Transverse colon (tissue), 4 donors: ENCODE data around the gene PRR5L. TPM values are rescaled to one million over a fixed set of nuclear protein-coding genes. Genes with fewer than 3 reads are reported as not detected.
A peak's percentile ranks its signal among the peaks of the same experiment; 100 is the strongest.
"Not testable (repeated sequence)": the region's sequence is repeated elsewhere in the genome, so short reads cannot be mapped to it uniquely, and the experiment has no call there.

ENCODE experiments used
- DNase-seq: peaks from one replicate; pipeline ENCODE4 v3.0.0-alpha.2; 2019
- H3K27ac ChIP-seq, 4 donors: fragments of 200-600 bp; sonication (generic); 2 replicates each; pipeline ENCODE4 v1.5.1; 2016 to 2018; ENCODE audit warnings: inconsistent platforms in 4 of 4
- H3K27me3 ChIP-seq: fragments of 200-600 bp; sonication (generic); 2 replicates; pipeline ENCODE4 v1.5.1; 2017; ENCODE audit warnings: inconsistent platforms
- H3K36me3 ChIP-seq, 4 donors: fragments of 200-600 bp; sonication (generic); 2 replicates each; pipeline ENCODE4 v1.5.1; 2017 to 2019; ENCODE audit warnings: inconsistent platforms in 4 of 4
- H3K4me1 ChIP-seq, 4 donors: fragments of 200-600 bp; sonication (generic); 2 replicates each; pipeline ENCODE4 v1.5.1; 2017 to 2020; ENCODE audit warnings: inconsistent platforms in 4 of 4
- H3K4me3 ChIP-seq, 4 donors: fragments of 200-600 bp; sonication (generic); 1 replicate in 1 of 4; 2 replicates in 3 of 4; pipeline versions ENCODE4 v1.5.1 to v1.6.1; 2017 to 2019; ENCODE audit warnings: inconsistent platforms in 4 of 4
- H3K9me3 ChIP-seq, 2 donors: fragments of 200-600 bp; sonication (generic); 2 replicates each; pipeline ENCODE4 v1.5.1; 2017 to 2019; ENCODE audit warnings: inconsistent platforms in 2 of 2
- CTCF ChIP-seq, 5 experiments: fragments of 200-600 bp in 3 of 5; fragments of 450-650 bp in 2 of 5; sonication (generic) in 3 of 5; IDR thresholded peaks; 1 replicate in 2 of 5; 2 replicates in 3 of 5; pipeline ENCODE4 v1.5.1; 2016 to 2017; ENCODE audit warnings: antibody characterized with exemption in 5 of 5, inconsistent platforms in 3 of 5, mild to moderate bottlenecking in 2 of 5, moderate library complexity in 1 of 5
- EP300 ChIP-seq: sonication (generic); formaldehyde crosslinking; IDR thresholded peaks from one replicate; pipeline ENCODE4 v1.6.1; 2017; ENCODE audit warnings: antibody characterized with exemption, low read depth
- POLR2A ChIP-seq: fragments of 450-650 bp; IDR thresholded peaks from one replicate; pipeline ENCODE4 v1.6.1; 2016; ENCODE audit warnings: antibody characterized with exemption, mild to moderate bottlenecking, moderate library complexity
- POLR2AphosphoS5 ChIP-seq, 3 donors: sonication (generic); formaldehyde crosslinking; IDR thresholded peaks; one replicate each; pipeline ENCODE4 v1.6.1; 2016; ENCODE audit warnings: antibody characterized with exemption in 3 of 3
- WGBS, 2 donors: methylation state at CpG; one replicate each; pipeline ENCODE4 v1.1.5; 2018; ENCODE audit warnings: low coverage in 1 of 2; 5-methylcytosine and 5-hydroxymethylcytosine counted together
- in situ Hi-C, 4 donors: fragments of 200-750 bp; cut with MboI; loops; one replicate each; pipeline versions ENCODE4 v1.15.0 to v1.15.1; 2017; ENCODE audit warnings: low sequenced_read_pairs in 3 of 4, low pct_ligation_motif_present in 1 of 4, low pct_unique_long_range_greater_than_20kb in 1 of 4
- intact Hi-C: fragments of 100-400 bp; cut with DNase I; formaldehyde crosslinking; loops from one replicate; pipeline ENCODE4 v1.15.1; 2023; ENCODE audit warnings: low total_unique reads
- total RNA-seq, 4 donors: library from RNA; depleted of rRNA; stranded (reverse); fragments of >200 nt; gene quantifications; one replicate each; pipeline ENCODE4 v1.1.0, GENCODE V29; 2016

Gene PRR5L
- total RNA-seq, 4 donors from 2014 or later: 203 to 418 (median 251) TPM

GRCh38 chr11:36314434-36314767, 18.3 kb downstream of the PRR5L start:
- in situ Hi-C loops: no loop called here
- Histone ChIP-seq H3K27me3 (no peaks in the 10 kb centered on the region), H3K4me1 (peaks cover 3 to 65% (median 28%) of the 10 kb centered on the region in 4 donors), H3K4me3 (no peak overlapping the region), H3K9me3 (no peaks in the 10 kb centered on the region), H3K36me3 (no peaks in the 10 kb centered on the region), H3K27ac (peak overlapping the region in 2 of 4 donors; percentile 2 to 19)
- TF ChIP-seq CTCF (IDR thresholded peaks at IDR 0.05) (no peak), POLR2AphosphoS5 (IDR thresholded peaks at IDR 0.05) (no peak), POLR2A (no peak), EP300 (no peak)
- intact Hi-C loops: no loop called here
- no peak for DNase-seq
- 66 to 100% methylated on average over 1 to 6 of the region's 6 CpGs for WGBS, 2 donors

- peak overlapping the region; percentile 43 to 71 (median 71) for H3K27ac ChIP-seq
Measured at GRCh38 chr11:36316049-36316448, 20.0 kb downstream of the PRR5L start.

GRCh38 chr11:36317992-36318391, 21.9 kb downstream of the PRR5L start:
- Histone ChIP-seq H3K27me3 (no peaks in the 10 kb centered on the region), H3K27ac (peak overlapping the region; percentile 64 to 78 (median 69)), H3K4me3 (no peak overlapping the region), H3K4me1 (peaks cover 3 to 55% (median 25%) of the 10 kb centered on the region in 4 donors), H3K9me3 (no peaks in the 10 kb centered on the region), H3K36me3 (no peaks in the 10 kb centered on the region)
- TF ChIP-seq EP300 (no peak), POLR2A (no peak), POLR2AphosphoS5 (IDR thresholded peaks at IDR 0.05) (peak in 1 of 3 donors; percentile 58)
- no peak for DNase-seq
- intact Hi-C loops: no loop called here
- WGBS, 2 donors: 7 to 12% methylated on average over 2 of the region's 2 CpGs
- in situ Hi-C loops: no loop called here

More at GRCh38 chr11:36316049-36316448, 20.0 kb downstream of the PRR5L start:
- in situ Hi-C loops (no loop called here), intact Hi-C loops (no loop called here)
- Histone ChIP-seq H3K9me3 (no peaks in the 10 kb centered on the region), H3K27me3 (no peaks in the 10 kb centered on the region), H3K4me3 (no peak overlapping the region), H3K4me1 (peaks cover 3 to 62% (median 25%) of the 10 kb centered on the region in 4 donors), H3K36me3 (no peaks in the 10 kb centered on the region)
- 40 to 43% methylated on average over 1 to 3 of the region's 3 CpGs for WGBS, 2 donors
- TF ChIP-seq CTCF (IDR thresholded peaks at IDR 0.05): no peak
- no peak for TF ChIP-seq POLR2AphosphoS5 (IDR thresholded peaks at IDR 0.05)
- TF ChIP-seq EP300: no peak
- TF ChIP-seq POLR2A: no peak
- DNase-seq: no peak

- intact Hi-C loops, DNase-seq, H3K4me1 ChIP-seq, in situ Hi-C loops, H3K4me3 ChIP-seq, H3K27ac ChIP-seq, H3K9me3 ChIP-seq, H3K36me3 ChIP-seq, H3K27me3 ChIP-seq: not testable (repeated sequence)
- 88 to 95% methylated on average over 10 to 15 of the region's 15 CpGs for WGBS, 2 donors
Measured at GRCh38 chr11:36324956-36325355, 28.9 kb downstream of the PRR5L start.

GRCh38 chr11:36325403-36325802, 29.3 kb downstream of the PRR5L start:
- H3K4me3 ChIP-seq, H3K9me3 ChIP-seq, DNase-seq, H3K4me1 ChIP-seq, H3K27me3 ChIP-seq, intact Hi-C loops, in situ Hi-C loops, H3K36me3 ChIP-seq, H3K27ac ChIP-seq: not testable (repeated sequence)
- WGBS, 2 donors: 81 to 94% methylated on average over 3 to 5 of the region's 5 CpGs
